Measurements from ENCODE around the gene ANKRD12. TPM values are rescaled to one million over a fixed set of nuclear protein-coding genes. Genes with fewer than 3 reads are reported as not detected.

Gene ANKRD12
- total RNA-seq, 3 donors from 2014 or later: 47.7 to 66.9 (median 51.5) TPM

- no peak for DNase-seq (ENCODE audit: low spot score in 2 of 2)
- Histone ChIP-seq H3K4me1 (no peaks in the 10 kb centered on the region), H3K4me3 (no peak overlapping the region), H3K9me3 (no peaks in the 10 kb centered on the region), H3K27me3 (no peaks in the 10 kb centered on the region), H3K36me3 (no peaks in the 10 kb centered on the region), H3K27ac (peak overlapping the region in 1 of 2 donors; percentile 2)
- TF ChIP-seq POLR2AphosphoS5 (IDR thresholded peaks at IDR 0.05) (no peak), POLR2A (IDR thresholded peaks at IDR 0.05) (no peak)
- TF ChIP-seq, protein P1, sequence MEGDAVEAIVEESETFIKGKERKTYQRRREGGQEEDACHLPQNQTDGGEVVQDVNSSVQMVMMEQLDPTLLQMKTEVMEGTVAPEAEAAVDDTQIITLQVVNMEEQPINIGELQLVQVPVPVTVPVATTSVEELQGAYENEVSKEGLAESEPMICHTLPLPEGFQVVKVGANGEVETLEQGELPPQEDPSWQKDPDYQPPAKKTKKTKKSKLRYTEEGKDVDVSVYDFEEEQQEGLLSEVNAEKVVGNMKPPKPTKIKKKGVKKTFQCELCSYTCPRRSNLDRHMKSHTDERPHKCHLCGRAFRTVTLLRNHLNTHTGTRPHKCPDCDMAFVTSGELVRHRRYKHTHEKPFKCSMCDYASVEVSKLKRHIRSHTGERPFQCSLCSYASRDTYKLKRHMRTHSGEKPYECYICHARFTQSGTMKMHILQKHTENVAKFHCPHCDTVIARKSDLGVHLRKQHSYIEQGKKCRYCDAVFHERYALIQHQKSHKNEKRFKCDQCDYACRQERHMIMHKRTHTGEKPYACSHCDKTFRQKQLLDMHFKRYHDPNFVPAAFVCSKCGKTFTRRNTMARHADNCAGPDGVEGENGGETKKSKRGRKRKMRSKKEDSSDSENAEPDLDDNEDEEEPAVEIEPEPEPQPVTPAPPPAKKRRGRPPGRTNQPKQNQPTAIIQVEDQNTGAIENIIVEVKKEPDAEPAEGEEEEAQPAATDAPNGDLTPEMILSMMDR (IDR thresholded peaks at IDR 0.05): no peak
- intact Hi-C loops (cut with DNase I; ENCODE audit: low total_unique reads): no loop called here
These were observed 52.0 kb downstream of the ANKRD12 start for GRCh38 chr18:9188359-9189231.

GRCh38 chr18:9189491-9189890, 52.9 kb downstream of the ANKRD12 start:
- Histone ChIP-seq H3K4me3 (no peak overlapping the region), H3K36me3 (no peaks in the 10 kb centered on the region), H3K27me3 (no peaks in the 10 kb centered on the region), H3K27ac (no peak overlapping the region), H3K9me3 (no peaks in the 10 kb centered on the region), H3K4me1 (no peaks in the 10 kb centered on the region)
- TF ChIP-seq POLR2AphosphoS5 (IDR thresholded peaks at IDR 0.05) (no peak), POLR2A (IDR thresholded peaks at IDR 0.05) (no peak)
- TF ChIP-seq, protein P1 (IDR thresholded peaks at IDR 0.05): no peak
- no peak for DNase-seq (ENCODE audit: low spot score in 2 of 2)
- intact Hi-C loops (cut with DNase I; ENCODE audit: low total_unique reads): no loop called here

- no peak for DNase-seq (ENCODE audit: low spot score in 2 of 2)
- Histone ChIP-seq H3K27me3 (no peaks in the 10 kb centered on the region), H3K9me3 (no peaks in the 10 kb centered on the region), H3K4me3 (no peak overlapping the region), H3K36me3 (peaks cover 4% of the 10 kb centered on the region), H3K27ac (no peak overlapping the region), H3K4me1 (no peaks in the 10 kb centered on the region)
- TF ChIP-seq POLR2A (IDR thresholded peaks at IDR 0.05): no peak
- TF ChIP-seq, protein P1 (IDR thresholded peaks at IDR 0.05): no peak
- no peak for TF ChIP-seq POLR2AphosphoS5 (IDR thresholded peaks at IDR 0.05)
- intact Hi-C loops (cut with DNase I; ENCODE audit: low total_unique reads): no loop called here
These were observed 55.2 kb downstream of the ANKRD12 start for GRCh38 chr18:9191658-9192256.

- intact Hi-C loops (cut with DNase I; ENCODE audit: low total_unique reads): no loop called here
- H3K4me3 ChIP-seq: no peak overlapping the region
- H3K9me3 ChIP-seq: no peaks in the 10 kb centered on the region
- H3K36me3 ChIP-seq: peaks cover 4% of the 10 kb centered on the region
- H3K4me1 ChIP-seq: no peaks in the 10 kb centered on the region
- H3K27me3 ChIP-seq: no peaks in the 10 kb centered on the region
- DNase-seq (ENCODE audit: low spot score in 2 of 2): no peak
- H3K27ac ChIP-seq: no peak overlapping the region
- no peak for TF ChIP-seq POLR2A (IDR thresholded peaks at IDR 0.05)
These were observed 56.5 kb downstream of the ANKRD12 start for GRCh38 chr18:9193031-9193430.

GRCh38 chr18:9196568-9196967, 60.0 kb downstream of the ANKRD12 start:
- intact Hi-C loops (cut with DNase I; ENCODE audit: low total_unique reads): no loop called here
- Histone ChIP-seq H3K4me1 (no peaks in the 10 kb centered on the region), H3K27me3 (no peaks in the 10 kb centered on the region), H3K9me3 (no peaks in the 10 kb centered on the region), H3K36me3 (peaks cover 4% of the 10 kb centered on the region), H3K4me3 (no peak overlapping the region), H3K27ac (no peak overlapping the region)
- no peak for DNase-seq (ENCODE audit: low spot score in 2 of 2)
- TF ChIP-seq POLR2AphosphoS5 (IDR thresholded peaks at IDR 0.05) (no peak), POLR2A (IDR thresholded peaks at IDR 0.05) (no peak)
- TF ChIP-seq, protein P1 (IDR thresholded peaks at IDR 0.05): no peak

Measured in breast epithelium (tissue), 4 donors.